NCI-H1436 (cell line): ENCODE results near the gene NOD2.

ENCODE experiments used
- DNase-seq: peaks from one replicate; lab custom pipeline; 2025; lab: John Stamatoyannopoulos, UW

The NOD2 gene

GRCh38 chr16:50692999-50693781 is at the start of gene NOD2:
Gene NOD2 (plus strand): TSS chr16:50693606. CDS start chr16:50699496, 5,890 bp downstream.
- DNase-seq = no peak

- DNase-seq = no peak
Measured at GRCh38 chr16:50644245-50644644, 49.2 kb upstream of the NOD2 start.

GRCh38 chr16:50644729-50645128 is 48.7 kb upstream of the NOD2 start:
- DNase-seq = no peak

- DNase-seq = no peak
Measured at GRCh38 chr16:50645563-50646220, 47.7 kb upstream of the NOD2 start.

GRCh38 chr16:50646345-50646744 is 47.1 kb upstream of the NOD2 start:
- no peak for DNase-seq

GRCh38 chr16:50651835-50652438 is 41.5 kb upstream of the NOD2 start:
- DNase-seq = no peak

- no peak for DNase-seq
Measured at GRCh38 chr16:50652836-50653425, 40.5 kb upstream of the NOD2 start.

GRCh38 chr16:50653633-50654519 is 39.5 kb upstream of the NOD2 start:
- no peak for DNase-seq

GRCh38 chr16:50655558-50656055 is 37.8 kb upstream of the NOD2 start:
- no peak for DNase-seq

GRCh38 chr16:50657241-50657640 is 36.2 kb upstream of the NOD2 start:
- no peak for DNase-seq

GRCh38 chr16:50659806-50660205 is 33.6 kb upstream of the NOD2 start:
- DNase-seq = no peak

GRCh38 chr16:50662306-50662940 is 31.0 kb upstream of the NOD2 start:
- no peak for DNase-seq

- DNase-seq = no peak
Measured at GRCh38 chr16:50664270-50664669, 29.1 kb upstream of the NOD2 start.

GRCh38 chr16:50665128-50665878 is 28.1 kb upstream of the NOD2 start:
- DNase-seq = peak; percentile 19

- no peak for DNase-seq
Measured at GRCh38 chr16:50666658-50667496, 26.5 kb upstream of the NOD2 start.

- no peak for DNase-seq
Measured at GRCh38 chr16:50667497-50668367, 25.7 kb upstream of the NOD2 start.

- DNase-seq = no peak
Measured at GRCh38 chr16:50668368-50669008, 24.9 kb upstream of the NOD2 start.

GRCh38 chr16:50669741-50670140 is 23.7 kb upstream of the NOD2 start:
- DNase-seq = no peak
